NCI-H1092 treated with DMSO at 0.1 percent for 48 hours (cell line): ENCODE data around the gene LINC00305.

Source experiments
- DNase-seq: peaks from one replicate; lab custom pipeline; 2025; lab: John Stamatoyannopoulos, UW

LINC00305 gene

DNA sequence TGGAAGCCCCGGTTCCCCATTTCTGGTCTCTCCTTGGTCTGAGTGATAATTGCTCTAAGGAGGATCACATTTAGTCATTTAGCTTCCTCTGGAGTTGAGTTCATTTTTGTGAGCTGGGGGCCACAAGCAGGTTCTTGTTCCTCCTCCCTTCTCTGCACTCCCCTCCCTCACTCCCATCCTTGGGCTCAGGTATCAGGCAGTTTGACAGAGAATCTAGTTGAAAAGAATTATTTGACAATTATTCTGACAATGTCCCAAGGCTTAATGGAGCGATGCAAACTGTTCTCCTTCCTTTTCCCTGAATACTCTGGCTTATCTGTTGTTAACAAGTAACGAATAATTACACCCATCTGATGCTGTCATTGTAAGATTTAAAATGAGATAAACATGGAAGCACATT, 117.5 kb downstream of the LINC00305 start:
- no peak for DNase-seq
